Measurements from ENCODE around the gene SGTA.

The SGTA gene

DNA sequence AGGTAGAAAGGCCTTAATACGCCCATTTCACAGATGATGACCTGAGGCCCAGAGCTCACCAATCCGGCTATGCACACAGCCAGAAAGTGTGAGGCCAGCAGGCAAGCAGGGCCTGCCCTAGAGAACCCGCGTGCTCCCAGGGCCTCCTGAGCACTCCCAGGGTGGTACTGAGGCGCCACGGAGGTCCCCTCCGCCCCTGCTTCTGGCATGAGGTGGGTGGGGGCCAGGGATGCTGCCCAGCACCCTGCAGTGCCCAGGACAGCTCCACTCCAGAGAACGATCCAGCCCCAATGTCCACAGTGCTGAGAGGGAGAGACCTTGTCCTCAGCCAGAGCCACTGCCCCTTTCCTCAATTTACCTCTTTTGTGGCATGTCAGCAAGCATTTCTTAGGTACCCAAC, 13.9 kb downstream of the SGTA start:
- no peak for DNase-seq (ENCODE audit: low read depth)

DNA sequence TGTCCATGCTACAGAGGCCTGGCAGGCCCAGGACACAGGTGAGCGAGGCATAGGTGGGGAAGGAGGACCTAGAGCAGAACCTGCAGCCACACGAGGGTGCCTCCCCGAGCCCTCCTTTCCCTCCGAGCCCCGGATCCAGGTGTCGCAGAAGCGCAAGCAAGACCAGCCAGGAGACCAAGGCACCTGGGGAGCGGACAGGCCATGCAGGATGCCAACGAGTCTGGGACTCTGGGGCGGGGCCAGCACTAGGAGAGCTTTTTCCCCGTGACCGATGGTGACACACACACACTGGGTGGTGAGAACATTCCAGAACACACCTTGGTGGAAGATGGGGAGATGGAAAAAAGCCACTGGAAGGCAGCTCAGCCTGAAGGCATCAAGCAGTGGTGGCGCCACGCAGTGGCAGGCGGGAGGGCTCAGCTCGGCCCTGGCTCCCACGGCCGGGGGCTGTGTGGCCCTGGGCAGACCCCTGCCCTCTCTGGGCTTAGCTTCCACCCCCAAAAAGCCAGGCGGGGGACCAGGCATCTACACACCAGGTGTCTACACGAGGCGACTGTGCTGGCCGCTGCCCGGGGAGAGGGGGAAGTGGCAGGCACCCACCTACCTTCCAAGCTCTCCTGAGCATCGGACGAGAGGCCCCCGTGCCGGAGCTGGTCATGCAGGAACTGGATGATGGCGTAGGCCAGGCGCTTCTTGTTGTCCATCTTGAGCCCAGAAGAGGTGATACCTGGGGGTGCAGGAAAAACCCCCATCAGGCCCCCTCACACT, 14.5 kb downstream of the SGTA start:
- no peak for DNase-seq (ENCODE audit: low read depth)

DNA sequence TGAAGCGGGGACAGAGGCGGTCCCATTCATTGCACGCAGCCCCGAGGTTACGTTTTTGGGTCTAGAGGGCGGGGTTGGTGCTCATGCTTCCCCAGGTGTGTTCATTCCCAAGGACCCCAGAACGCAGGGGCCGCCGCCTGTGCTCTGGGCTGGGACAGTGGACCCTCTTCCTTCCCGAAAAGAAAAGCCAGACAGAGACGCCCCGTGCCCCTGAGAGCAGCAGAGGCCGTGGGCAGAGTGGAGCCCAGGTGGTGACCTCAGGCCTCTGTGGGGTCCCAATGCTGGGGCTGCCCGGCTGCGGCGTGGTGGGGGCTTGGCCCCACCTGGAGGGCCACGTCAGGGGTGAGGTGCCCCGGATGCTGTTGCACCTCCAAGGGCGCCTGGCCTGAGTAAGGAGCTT, 15.4 kb downstream of the SGTA start:
- no peak for DNase-seq (ENCODE audit: low read depth)

DNA sequence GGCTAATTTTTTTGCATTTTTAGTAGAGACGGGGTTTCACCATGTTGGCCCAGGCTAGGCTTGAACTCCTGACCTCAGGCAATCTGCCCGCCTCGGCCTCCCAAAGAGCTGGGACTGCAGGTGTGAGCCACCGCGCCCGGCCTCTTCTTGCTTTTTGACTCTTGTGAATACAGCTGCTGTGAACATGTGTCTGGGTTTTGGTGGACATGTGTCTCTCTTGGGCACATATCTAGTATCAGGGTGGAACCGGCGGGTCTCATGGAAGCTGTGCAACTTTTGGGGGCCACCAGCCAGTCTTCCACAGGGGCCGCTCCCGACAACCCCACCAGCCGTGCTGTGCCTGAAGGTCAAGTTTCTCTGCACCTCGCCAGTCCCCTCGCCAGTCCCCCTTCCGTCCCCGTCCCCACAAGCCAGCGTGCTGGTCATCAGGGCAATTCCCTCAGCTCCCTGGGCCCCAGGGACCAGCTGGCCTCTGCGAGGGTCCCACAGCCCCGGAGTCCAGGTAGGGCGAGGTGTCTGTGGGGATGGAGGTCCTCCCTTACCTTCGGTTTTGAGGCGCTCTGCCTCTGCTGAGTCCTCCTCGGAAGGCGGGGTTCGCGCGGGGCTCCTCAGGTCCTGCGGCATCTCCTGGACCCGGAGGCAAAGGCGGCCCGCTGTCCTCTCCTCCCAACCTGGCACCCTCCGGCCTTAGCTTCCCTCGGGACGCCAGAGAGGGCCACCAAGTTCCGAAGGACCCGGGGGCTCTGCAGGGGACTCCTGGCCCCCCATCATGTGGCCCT, 16.3 kb downstream of the SGTA start:
- DNase-seq (ENCODE audit: low read depth) = no peak

DNA sequence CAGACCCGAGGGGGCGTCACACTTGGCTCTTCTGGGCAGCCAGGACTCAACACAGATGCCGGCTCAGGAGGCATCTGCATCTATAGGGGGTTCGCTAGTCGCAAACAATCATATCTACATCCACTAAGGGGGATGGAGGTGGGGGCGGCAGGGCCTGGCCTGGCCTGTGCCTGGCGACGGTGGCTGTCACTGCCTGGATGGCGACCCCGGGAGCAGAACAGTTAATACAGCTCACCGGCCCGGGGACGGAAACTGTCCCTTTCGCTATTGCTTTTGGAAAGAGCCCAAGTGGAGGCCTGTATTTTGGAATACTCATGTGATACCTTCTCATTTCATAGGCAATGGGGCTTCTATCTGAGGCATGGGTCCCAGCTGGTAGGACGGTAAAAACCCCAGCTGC, 17.7 kb downstream of the SGTA start:
- no peak for DNase-seq (ENCODE audit: low read depth)

DNA sequence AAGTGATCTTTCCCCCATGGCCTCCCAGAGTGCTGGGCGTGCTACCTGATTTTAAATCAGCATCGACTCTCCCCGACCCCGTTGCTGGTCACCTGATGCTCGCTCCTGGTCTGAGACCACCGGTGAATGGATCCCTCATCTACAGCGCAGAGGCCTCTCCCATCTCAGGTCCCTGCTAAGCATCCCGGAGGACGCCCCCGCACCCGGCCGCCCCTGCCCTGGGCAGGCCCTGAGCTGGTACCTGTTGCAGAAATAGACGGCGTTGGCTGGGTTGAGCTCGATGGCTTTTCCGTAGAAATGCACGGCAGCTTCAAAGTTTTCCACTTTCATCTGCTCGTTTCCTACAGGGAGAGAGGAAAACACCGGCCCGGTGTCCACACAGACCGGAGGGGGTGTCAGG, 18.1 kb downstream of the SGTA start:
- DNase-seq (ENCODE audit: low read depth) = no peak

DNA sequence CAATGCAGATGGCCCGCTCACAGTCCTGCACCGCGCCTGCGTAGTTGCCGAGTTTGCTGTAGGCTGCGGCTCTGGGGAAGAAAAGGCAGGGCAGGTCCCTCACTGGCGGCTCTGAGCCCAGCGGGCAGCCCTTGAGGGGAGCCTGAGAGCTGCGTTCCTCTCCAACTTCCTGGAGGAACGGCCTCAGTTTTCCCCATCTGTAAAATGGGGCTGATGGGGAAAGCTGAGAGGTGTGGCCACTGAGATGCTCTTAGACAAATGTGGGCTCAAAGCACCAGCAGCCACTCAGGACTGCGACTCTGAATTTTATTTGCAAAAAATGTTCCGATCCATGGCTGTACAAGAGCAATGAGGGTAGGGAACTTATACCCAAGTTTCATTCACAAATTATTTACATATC, 19.4 kb downstream of the SGTA start:
- no peak for DNase-seq (ENCODE audit: low read depth)

DNA sequence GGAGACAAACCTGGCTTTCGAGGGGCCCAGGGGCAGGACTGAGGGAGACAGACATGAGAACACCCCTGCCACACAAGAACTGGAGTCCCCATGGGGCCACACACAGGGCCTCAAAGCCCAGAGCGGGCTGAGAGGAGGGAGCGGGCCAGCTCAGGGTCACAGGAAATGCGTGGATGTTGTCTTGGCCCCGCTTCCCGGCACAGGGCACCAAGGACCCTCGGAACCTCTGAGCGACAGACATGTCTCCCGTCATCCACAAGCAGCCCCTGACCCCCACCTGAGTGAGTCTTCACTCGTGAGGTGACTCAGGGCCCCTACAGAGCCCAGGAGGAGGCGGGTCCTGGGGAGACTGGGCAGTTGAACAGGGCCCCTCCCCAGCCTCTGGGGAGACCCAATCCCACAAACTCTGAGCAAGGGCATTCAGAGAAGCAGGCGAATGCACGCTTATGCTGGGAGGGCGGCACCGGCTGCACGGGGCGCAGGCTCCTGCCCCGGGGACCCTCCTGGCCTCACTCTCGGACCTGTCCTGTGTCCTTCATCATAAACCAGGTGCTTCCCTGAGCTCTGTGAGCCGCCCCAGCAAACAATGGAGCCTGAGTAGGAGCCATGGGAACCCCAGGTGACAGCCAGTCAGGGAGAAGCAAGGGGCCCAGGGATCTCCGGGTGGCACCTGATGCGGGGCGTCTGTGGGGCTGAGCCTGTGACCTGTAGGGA, 20.1 kb downstream of the SGTA start:
- DNase-seq (ENCODE audit: low read depth) = no peak

DNA sequence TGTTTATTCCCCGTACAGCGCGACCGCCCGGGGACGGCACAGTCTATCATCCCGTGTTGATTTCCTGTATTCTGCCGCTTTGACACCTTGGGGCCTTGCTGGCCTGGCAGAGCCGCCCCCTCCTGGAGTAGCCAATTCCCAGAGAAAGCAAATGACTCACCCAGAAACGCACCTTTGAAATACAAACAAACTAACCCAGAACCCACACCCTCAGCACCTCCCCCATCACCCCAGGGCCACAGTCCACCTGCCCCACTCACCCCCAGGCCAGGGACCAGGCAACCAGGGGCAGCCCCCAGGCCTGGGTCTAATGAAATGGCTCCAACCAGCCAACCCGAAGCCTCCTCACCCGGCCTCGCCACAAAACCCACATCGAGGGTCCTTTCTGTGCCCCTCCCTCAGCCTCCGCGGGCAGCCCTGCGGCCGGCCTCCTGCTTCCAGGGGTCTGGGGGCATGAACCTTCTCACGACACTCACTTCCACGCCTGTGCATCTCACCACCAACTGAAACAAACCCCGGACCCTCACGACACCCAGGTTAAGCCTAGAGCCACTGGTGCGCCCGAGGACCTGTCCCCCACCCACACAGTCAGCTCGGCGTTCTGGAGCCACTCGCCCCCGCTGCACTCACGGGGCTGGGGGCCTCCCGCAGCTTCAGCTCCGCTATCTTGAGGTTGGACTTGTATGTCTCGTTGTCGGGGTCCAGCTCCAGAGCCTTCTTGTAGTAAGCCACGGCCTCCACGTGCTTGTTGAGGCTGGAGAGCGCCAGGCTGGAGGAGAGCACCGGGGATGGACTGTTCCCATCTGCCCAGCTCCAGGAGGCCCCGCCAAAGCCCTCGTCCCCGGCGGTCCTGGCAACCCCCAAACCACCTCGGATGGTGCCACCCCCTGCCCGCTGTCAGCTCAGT, 20.9 kb downstream of the SGTA start:
- DNase-seq (ENCODE audit: low read depth) = no peak

DNA sequence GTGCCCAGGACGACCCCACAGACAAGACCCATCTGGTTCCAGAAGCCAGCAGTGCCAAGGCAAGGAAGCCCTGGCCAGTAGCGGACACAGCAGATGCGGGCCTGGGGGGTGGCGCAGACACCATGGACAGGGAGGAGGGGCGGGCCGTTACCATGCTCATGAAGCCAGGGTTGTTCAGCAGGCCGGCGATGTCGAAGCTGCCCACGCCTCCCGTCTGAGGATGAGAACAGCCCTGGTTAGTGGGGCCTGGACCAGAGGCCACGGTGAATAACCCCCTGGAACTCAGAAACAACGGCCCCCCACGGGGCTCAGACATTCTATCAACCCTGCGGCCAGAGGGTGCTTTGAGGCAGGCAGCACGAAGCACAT, 21.8 kb downstream of the SGTA start:
- DNase-seq (ENCODE audit: low read depth) = no peak

DNA sequence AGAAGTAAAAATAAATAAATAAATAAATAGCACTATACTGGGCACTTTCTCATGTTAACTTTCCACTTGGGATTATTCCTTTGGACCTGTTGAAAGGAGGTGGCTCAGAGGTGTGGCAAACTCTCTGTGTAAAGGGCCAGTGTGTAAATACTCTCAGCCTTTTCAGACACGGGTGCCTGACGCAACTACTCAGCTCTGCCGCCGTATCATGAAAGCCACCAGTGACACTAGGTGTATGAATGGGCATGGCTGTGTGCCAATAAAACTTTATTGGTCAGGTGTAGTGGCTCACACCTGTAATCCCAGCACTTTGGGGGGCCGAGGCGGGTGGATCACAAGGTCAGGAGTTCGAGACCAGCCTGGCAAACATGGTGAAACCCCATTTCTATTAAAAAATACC, 23.1 kb downstream of the SGTA start:
- no peak for DNase-seq (ENCODE audit: low read depth)

DNA sequence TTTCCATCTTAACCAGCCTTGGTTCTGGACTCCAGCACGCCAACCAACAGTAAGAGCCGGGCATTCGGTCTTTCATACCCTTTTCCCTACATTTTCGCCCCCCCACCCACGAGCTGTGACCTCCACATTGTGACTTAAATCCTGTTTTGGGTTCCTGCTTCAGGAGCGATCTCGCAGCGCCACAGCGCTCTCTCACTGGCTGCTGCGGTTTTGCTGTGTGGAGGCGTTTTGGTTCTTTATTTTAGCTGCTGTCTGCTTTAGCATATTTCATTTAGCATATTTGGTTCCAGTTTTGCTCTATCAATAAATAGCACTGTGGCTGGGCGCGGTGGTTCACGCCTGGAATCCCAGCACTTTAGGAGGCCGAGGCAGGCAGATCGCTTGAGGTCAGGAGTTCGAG, 23.7 kb downstream of the SGTA start:
- no peak for DNase-seq (ENCODE audit: low read depth)

DNA sequence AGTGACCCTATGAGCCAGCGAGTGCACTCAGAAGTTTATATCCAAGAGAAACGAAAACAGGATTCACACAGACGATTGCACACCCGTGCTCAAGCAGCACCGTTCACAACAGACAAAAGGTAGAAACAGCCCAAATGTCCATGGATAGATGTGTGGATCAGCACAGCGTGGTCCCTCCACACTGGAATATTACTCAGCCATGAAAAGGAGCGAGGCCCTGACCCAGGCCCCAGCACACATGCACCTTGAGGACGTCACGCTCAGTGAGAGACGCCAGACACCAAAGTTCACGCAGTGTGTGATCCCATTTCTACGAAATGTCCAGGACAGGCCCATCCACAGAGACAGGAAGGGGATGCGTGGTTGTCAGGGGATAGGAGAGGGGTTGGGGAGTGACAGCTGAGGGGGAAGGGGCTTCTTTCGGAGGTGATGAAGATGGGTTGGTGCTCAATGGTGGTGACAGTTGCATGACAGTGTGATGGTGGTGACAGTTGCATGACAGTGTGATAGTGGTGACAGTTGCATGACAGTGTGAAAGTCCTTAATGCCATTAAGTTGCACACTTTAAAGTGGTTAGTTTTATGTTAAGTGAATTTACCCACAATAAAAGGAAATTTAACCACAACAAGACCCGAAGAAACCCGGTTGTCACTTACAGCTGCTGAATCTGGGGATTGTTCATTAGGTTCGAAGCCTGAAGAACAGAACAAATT, 24.3 kb downstream of the SGTA start:
- no peak for DNase-seq (ENCODE audit: low read depth)

DNA sequence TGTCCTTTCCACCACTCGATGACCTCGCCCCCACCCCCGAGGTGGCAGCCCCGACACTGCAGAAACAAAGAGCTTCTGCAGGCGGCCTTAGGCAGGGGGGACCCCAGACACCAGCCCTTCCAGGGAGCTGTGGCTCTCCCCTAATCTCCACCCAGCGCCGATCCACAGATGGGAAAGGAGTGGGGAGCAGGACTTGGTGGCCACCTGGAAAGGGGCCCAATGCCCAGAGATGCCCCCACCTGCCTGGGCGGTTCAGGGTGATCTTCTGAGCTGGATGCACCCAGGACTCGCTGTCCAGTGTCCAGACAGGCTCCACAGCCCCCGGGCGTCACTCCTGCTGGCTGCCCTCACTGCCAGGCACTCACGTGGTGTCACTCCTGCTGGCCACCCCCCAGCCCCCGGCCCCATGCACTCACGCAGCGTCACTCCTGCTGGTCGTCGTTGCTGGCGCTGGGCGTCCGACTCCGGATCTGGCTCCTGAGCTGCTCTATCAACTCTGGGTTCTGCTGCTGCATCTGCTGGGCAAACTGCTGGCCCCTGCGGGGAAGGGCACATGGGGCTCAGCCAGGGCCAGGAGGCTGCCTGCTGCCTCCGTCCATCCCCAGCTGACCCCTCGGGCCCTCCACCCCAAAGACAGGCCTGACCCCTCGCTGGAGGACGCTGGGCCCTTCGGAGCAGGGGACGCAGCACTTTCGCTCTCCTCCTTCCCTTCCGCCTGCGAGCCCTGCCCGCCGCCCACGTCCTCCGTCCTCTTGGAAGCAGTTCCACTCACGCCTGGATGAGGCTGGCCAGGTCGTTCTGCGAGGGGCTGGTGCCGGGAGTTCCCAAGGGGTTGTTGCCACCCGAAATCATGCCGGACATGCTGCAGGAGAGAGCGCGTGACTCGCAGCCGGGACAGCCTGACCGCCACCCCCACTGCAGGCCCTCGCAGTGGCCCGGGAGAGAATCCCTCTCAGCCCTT, 25.9 kb downstream of the SGTA start:
- DNase-seq (ENCODE audit: low read depth) = no peak

DNA sequence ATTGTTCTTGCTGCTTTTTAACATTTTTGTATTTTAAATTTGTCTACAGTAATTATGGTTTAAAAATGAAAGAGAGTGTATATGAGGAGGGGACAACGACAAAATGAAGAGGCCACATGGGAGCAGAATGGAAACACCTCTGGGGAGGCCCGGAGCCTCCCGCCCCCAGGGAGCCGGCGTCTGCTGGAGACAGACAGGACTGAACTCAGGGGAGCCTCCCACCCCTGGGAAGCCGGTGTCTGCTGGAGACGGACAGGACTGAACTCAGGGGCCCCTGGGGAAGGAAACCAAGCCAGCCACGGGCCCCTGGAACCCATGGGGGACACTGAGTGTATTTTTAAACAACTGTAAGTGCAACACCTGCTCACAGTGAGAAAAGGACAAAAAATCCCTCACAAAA, 26.6 kb downstream of the SGTA start:
- DNase-seq (ENCODE audit: low read depth) = no peak

DNA sequence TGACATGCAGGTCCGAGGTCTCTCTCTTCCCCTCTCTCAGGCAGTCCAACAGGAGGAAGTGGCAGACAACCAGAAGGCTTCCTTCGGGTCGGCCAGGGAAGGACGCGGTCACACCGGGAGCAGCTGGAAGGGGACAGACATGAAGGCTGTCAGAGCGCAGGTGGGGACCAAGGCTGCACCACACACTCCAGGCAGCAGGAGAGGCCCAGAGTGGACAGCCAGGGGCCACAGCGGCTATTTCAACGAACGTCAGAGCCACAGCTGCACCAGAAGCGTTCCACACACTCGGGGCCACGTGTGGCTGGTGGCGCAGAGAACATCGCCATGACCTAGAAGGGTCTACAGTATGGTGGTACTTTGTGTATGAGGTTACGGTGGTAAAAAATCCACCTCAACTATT, 27.3 kb downstream of the SGTA start:
- no peak for DNase-seq (ENCODE audit: low read depth)

DNA sequence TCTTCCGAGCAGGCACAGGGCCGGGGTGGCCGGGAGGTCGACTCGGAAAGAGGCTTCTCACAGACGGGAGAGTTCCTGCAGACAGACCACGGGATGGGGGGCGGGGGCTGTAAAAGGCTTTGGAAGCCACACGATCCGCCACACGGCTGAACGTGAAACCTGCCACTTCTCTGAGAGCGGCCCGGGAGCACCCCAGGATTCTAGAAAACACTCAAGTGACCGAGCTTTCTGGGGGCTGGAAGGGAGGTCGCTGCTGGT, 27.7 kb downstream of the SGTA start:
- no peak for DNase-seq (ENCODE audit: low read depth)

DNA sequence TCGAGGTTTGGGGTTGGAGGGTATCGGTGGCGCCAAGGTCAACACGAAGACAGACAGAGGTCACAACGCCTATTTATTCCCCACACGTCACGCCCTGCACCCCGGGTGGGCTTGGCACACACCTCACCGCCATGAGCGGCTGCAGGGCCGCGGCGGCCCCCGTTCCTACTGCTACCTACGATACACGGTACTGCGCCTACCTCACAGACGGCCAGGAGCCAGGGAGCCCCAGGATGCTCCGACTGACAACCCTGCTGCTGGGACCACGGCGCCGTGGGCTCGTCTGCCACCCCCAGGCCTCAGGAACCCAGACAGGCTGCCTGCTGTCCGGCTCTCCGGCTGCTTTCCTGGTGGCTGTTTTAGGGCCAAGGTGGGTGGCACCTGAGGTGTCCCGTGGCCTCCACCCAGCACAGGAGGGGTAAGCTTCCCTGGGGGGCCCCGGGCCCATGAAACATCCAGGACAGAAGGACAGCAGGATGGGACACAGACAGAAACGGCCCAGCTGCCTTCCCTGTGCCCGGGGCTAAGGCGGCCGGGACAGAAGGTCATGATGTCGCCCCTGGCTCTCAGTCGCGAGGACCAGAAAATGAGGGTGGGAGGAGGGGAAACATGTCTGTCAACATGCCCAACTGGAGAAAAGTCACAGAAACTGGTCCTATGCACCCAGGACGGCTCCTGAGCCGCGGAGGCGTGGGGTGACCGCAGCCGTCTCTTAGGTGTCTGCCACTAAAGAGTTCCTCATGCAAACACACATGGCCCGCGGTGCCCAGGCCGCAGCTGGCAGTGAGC, 28.2 kb downstream of the SGTA start:
- DNase-seq (ENCODE audit: low read depth) = no peak

DNA sequence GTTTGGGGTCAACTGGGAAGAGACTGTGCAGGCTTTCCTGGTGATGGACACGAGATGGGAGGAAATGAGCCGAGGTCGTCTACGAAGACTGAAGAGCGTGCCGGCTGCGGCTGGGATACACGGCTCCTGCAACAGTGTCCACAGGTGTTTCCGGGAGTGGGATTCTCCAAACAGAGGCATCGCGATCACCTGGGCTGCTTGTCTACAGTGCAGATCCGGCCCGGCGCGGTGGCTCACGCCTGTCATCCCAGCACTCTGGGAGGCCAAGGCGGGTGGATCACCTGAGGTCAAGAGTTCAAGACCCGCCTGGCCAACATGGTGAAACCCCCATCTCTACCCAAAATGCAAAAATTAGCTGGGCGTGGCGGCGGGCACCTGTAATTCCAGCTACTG, 31.6 kb downstream of the SGTA start:
- DNase-seq (ENCODE audit: low read depth) = no peak

Data from GM04504 (cell line).